SK-N-SH (cell line): ENCODE data around the gene CSNK1G2. TPM values are rescaled to one million over a fixed set of nuclear protein-coding genes. Genes with fewer than 3 reads are reported as not detected.

Experiments used
- CTCF ChIA-PET: fragments of 300-600, 350-600 bp; formaldehyde crosslinking; extraction: SDS; loops from one replicate; lab custom pipeline; 2021; lab: Yijun Ruan, JAX
- POLR2A ChIA-PET: fragments of 350-600 bp; sonication (Branson Sonifier 250); formaldehyde crosslinking; extraction: SDS; loops from one replicate; lab custom pipeline; 2020; ENCODE audit warnings: antibody characterized with exemption, inconsistent platforms; lab: Yijun Ruan, JAX
- DNase-seq: peaks from one replicate; pipeline ENCODE4 v3.0.0; 2012
- H2AFZ ChIP-seq: fragments of 200-600 bp; sonication (generic); 2 replicates; pipeline ENCODE4 v1.8.1; 2016; ENCODE audit warnings: antibody characterized with exemption, mild to moderate bottlenecking, low read depth
- H3F3A ChIP-seq: fragments of 200-600 bp; sonication (generic); replicated peaks from 2 replicates; pipeline ENCODE3; 2016; ENCODE audit warnings: antibody characterized with exemption, mild to moderate bottlenecking; ENCODE audit not compliant: insufficient read depth
- H3K27ac ChIP-seq, 2 experiments: fragments of 200-500 bp in 1 of 2; fragments of 200-600 bp in 1 of 2; sonication (Bioruptor generic) in 1 of 2; sonication (generic), shearing (Covaris generic) in 1 of 2; 2 replicates each; pipeline versions ENCODE4 v1.5.1 to v1.6.1; 2014 to 2016; ENCODE audit warnings: low read depth in 2 of 2, inconsistent platforms in 1 of 2, low read length in 1 of 2, mild to moderate bottlenecking in 1 of 2, mixed read lengths in 1 of 2
- H3K27me3 ChIP-seq: fragments of 200-600 bp; sonication (generic), shearing (Covaris generic); 2 replicates; pipeline ENCODE4 v1.6.1; 2016; ENCODE audit warnings: mixed run types; ENCODE audit not compliant: insufficient read depth
- H3K36me3 ChIP-seq, 2 experiments: fragments of 200-500 bp in 1 of 2; fragments of 200-600 bp in 1 of 2; sonication (Bioruptor generic) in 1 of 2; sonication (generic) in 1 of 2; replicated peaks in 1 of 2; 2 replicates each; pipeline versions ENCODE3 to v1.5.1; 2014 to 2016; ENCODE audit warnings: low read length in 1 of 2, mild to moderate bottlenecking in 1 of 2; ENCODE audit not compliant: insufficient read depth in 2 of 2, control insufficient read depth in 1 of 2
- H3K4me1 ChIP-seq, 2 experiments: fragments of 200-500 bp in 1 of 2; fragments of 200-600 bp in 1 of 2; sonication (Bioruptor generic) in 1 of 2; sonication (generic), shearing (Covaris generic) in 1 of 2; 2 replicates each; pipeline versions ENCODE4 v1.5.1 to v1.6.1; 2014 to 2016; ENCODE audit warnings: low read depth in 1 of 2, low read length in 1 of 2, mixed run types in 1 of 2; ENCODE audit not compliant: insufficient read depth in 2 of 2, control insufficient read depth in 1 of 2
- H3K4me2 ChIP-seq: fragments of 200-600 bp; sonication (generic), shearing (Covaris generic); 2 replicates; pipeline ENCODE4 v1.6.1; 2017; ENCODE audit warnings: mixed run types
- H3K4me3 ChIP-seq, 2 experiments: fragments of 200-500 bp in 1 of 2; fragments of 200-600 bp in 1 of 2; sonication (Bioruptor generic) in 1 of 2; sonication (generic), shearing (Covaris generic) in 1 of 2; 2 replicates each; pipeline versions ENCODE4 v1.5.1 to v1.8.1; 2014 to 2016; ENCODE audit warnings: low read depth in 2 of 2, inconsistent platforms in 1 of 2, low read length in 1 of 2, mild to moderate bottlenecking in 1 of 2, mixed read lengths in 1 of 2, moderate library complexity in 1 of 2
- H3K79me2 ChIP-seq: fragments of 200-600 bp; sonication (generic); 2 replicates; pipeline ENCODE4 v1.8.1; 2017; ENCODE audit warnings: mild to moderate bottlenecking; ENCODE audit not compliant: insufficient read depth
- H3K9ac ChIP-seq: fragments of 200-600 bp; sonication (generic); 2 replicates; pipeline ENCODE4 v1.6.1; 2017; ENCODE audit warnings: mixed run types
- H3K9me2 ChIP-seq: fragments of 200-600 bp; sonication (generic); 2 replicates; pipeline ENCODE4 v1.6.1; 2017; ENCODE audit warnings: mixed run types
- H3K9me3 ChIP-seq: fragments of 200-600 bp; sonication (generic); 2 replicates; pipeline ENCODE4 v1.6.1; 2017; ENCODE audit warnings: mixed run types, mild to moderate bottlenecking, moderate library complexity
- H4K20me1 ChIP-seq: fragments of 200-600 bp; sonication (generic); 2 replicates; pipeline ENCODE4 v1.6.1; 2017; ENCODE audit warnings: mild to moderate bottlenecking, mixed run types; ENCODE audit not compliant: insufficient read depth
- CHD2 ChIP-seq: fragments of 150-350 bp; IDR thresholded peaks from 2 replicates; pipeline ENCODE4 v1.6.1; 2018; ENCODE audit warnings: low read length; ENCODE audit not compliant: partially characterized antibody
- ELF1 ChIP-seq: IDR thresholded peaks from 2 replicates; pipeline ENCODE4 v1.4.0; 2012
- PBX3 ChIP-seq: IDR thresholded peaks from 2 replicates; pipeline ENCODE4; 2012
- POLR2AphosphoS5 ChIP-seq: IDR thresholded peaks from 2 replicates; pipeline ENCODE4 v1.6.1; 2012; ENCODE audit warnings: low read depth, low read length
- RFX5 ChIP-seq: IDR thresholded peaks from 2 replicates; pipeline ENCODE4 v1.6.1; 2012; ENCODE audit warnings: mild to moderate bottlenecking, improper control_type of control experiment, low read length
- USF1 ChIP-seq: IDR thresholded peaks from 2 replicates; pipeline ENCODE4 v1.4.0; 2012; ENCODE audit warnings: low read depth, borderline replicate concordance
- USF2 ChIP-seq: fragments of 150-350 bp; IDR thresholded peaks from 2 replicates; pipeline ENCODE4 v1.6.1; 2017; ENCODE audit warnings: antibody characterized with exemption, low read length, low read depth, borderline replicate concordance
- WGBS: methylation state at CpG from one replicate; pipeline ENCODE4 v1.1.6; 2017; ENCODE audit warnings: low lambda C conversion rate; 5-methylcytosine and 5-hydroxymethylcytosine counted together
- polyA plus RNA-seq, 3 experiments: library from polyadenylated mRNA; depleted of rRNA; stranded (reverse); fragments of >200 nt; gene quantifications; 2 replicates each; pipeline ENCODE4 v1.2.3, GENCODE V29; 2012

The CSNK1G2 gene
- polyA plus RNA-seq, 1 of the 3 experiments (the other 2 are of a cell fraction): 79.4 TPM

- CTCF ChIA-PET: no interaction called here
Observed at GRCh38 chr19:1985588-1986356, 44.8 kb downstream of the CSNK1G2 start.

GRCh38 chr19:1986357-1987162 lies 45.6 kb downstream of the CSNK1G2 start:
- Histone ChIP-seq H3K9me3 (no peaks in the 10 kb centered on the region), H3K4me3 (no peak overlapping the region), H3K9ac (no peak overlapping the region), H3K4me1 (no peaks in the 10 kb centered on the region), H2AFZ (no peak overlapping the region), H3K9me2 (no peaks in the 10 kb centered on the region)
- 97% methylated on average over 41 of the region's 42 CpGs for WGBS
- TF ChIP-seq POLR2AphosphoS5: peak; percentile 6; the same call in 1 of the 2 replicates
- TF ChIP-seq PBX3: 0 out of 2 replicates have a peak, but pooled peaks have one; percentile 6
- no peak for TF ChIP-seq USF1
- TF ChIP-seq RFX5: no peak
- TF ChIP-seq, all 33 proteins: peak for 2
- no peak overlapping the region for H3K27ac ChIP-seq
- POLR2A ChIA-PET: no interaction called here
- H4K20me1 ChIP-seq: 0 out of 2 replicates have a peak, but pooled peaks cover 6% of the 10 kb centered on the region
- peaks cover 21% of the 10 kb centered on the region for H3F3A ChIP-seq
- DNase-seq: no peak
- no peaks in the 10 kb centered on the region for H3K79me2 ChIP-seq
- H3K36me3 ChIP-seq: peaks cover 12 to 46% of the 10 kb centered on the region in 2 experiments
- no peak overlapping the region for H3K4me2 ChIP-seq
- CTCF ChIA-PET: no interaction called here
- H3K27me3 ChIP-seq: no peaks in the 10 kb centered on the region

More at GRCh38 chr19:1985588-1986356, 44.8 kb downstream of the CSNK1G2 start:
- no peak for DNase-seq
- H3K79me2 ChIP-seq: no peaks in the 10 kb centered on the region
- H3K4me3 ChIP-seq: no peak overlapping the region
- WGBS: 98% methylated on average over 28 of the region's 44 CpGs
- no peak overlapping the region for H3K4me2 ChIP-seq
- peaks cover 17 to 48% of the 10 kb centered on the region in 2 experiments for H3K36me3 ChIP-seq
- no peaks in the 10 kb centered on the region for H3K9me3 ChIP-seq
- no peaks in the 10 kb centered on the region for H3K4me1 ChIP-seq
- H3K27me3 ChIP-seq: no peaks in the 10 kb centered on the region
- no peak overlapping the region for H3K27ac ChIP-seq
- H2AFZ ChIP-seq: no peak overlapping the region
- POLR2A ChIA-PET: no interaction called here
- TF ChIP-seq CHD2 (no peak), ELF1 (no peak), USF2 (no peak)
- 0 out of 2 replicates have a peak, but pooled peaks cover 6% of the 10 kb centered on the region for H4K20me1 ChIP-seq
- peaks cover 21% of the 10 kb centered on the region for H3F3A ChIP-seq
- no peak overlapping the region for H3K9ac ChIP-seq
- H3K9me2 ChIP-seq: no peaks in the 10 kb centered on the region
